Thyroid gland (tissue), 4 donors: Measurements from ENCODE around the gene CHTF18.

Experiments
- POLR2A ChIP-seq, 2 donors: fragments of 450-650 bp; IDR thresholded peaks; one replicate each; pipeline ENCODE4 v1.6.1; 2017; ENCODE audit warnings: antibody characterized with exemption in 2 of 2, mild to moderate bottlenecking in 2 of 2, moderate library complexity in 1 of 2
- TF ChIP-seq, protein P1 (sequence below), 6 experiments: fragments of 200-600 bp in 3 of 6; fragments of 450-650 bp in 3 of 6; sonication (generic) in 3 of 6; IDR thresholded peaks; one replicate each; pipeline ENCODE4 v1.5.1; 2016 to 2019; ENCODE audit warnings: antibody characterized with exemption in 6 of 6, mild to moderate bottlenecking in 2 of 6, inconsistent platforms in 1 of 6, moderate library complexity in 1 of 6

GRCh38 chr16:791131-791530 lies 2.7 kb downstream of the CHTF18 start:
- TF ChIP-seq, protein P1, sequence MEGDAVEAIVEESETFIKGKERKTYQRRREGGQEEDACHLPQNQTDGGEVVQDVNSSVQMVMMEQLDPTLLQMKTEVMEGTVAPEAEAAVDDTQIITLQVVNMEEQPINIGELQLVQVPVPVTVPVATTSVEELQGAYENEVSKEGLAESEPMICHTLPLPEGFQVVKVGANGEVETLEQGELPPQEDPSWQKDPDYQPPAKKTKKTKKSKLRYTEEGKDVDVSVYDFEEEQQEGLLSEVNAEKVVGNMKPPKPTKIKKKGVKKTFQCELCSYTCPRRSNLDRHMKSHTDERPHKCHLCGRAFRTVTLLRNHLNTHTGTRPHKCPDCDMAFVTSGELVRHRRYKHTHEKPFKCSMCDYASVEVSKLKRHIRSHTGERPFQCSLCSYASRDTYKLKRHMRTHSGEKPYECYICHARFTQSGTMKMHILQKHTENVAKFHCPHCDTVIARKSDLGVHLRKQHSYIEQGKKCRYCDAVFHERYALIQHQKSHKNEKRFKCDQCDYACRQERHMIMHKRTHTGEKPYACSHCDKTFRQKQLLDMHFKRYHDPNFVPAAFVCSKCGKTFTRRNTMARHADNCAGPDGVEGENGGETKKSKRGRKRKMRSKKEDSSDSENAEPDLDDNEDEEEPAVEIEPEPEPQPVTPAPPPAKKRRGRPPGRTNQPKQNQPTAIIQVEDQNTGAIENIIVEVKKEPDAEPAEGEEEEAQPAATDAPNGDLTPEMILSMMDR (IDR thresholded peaks at IDR 0.05): no peak
- no peak for TF ChIP-seq POLR2A (IDR thresholded peaks at IDR 0.05)
